CD4-positive, alpha-beta T cell treated with Interleukin-10 for 1 hour (primary cell): ENCODE data around the gene PER2.

ENCODE experiments used
- DNase-seq: peaks from one replicate; pipeline ENCODE4 v3.0.0-alpha.2; 2020

PER2 gene

DNA sequence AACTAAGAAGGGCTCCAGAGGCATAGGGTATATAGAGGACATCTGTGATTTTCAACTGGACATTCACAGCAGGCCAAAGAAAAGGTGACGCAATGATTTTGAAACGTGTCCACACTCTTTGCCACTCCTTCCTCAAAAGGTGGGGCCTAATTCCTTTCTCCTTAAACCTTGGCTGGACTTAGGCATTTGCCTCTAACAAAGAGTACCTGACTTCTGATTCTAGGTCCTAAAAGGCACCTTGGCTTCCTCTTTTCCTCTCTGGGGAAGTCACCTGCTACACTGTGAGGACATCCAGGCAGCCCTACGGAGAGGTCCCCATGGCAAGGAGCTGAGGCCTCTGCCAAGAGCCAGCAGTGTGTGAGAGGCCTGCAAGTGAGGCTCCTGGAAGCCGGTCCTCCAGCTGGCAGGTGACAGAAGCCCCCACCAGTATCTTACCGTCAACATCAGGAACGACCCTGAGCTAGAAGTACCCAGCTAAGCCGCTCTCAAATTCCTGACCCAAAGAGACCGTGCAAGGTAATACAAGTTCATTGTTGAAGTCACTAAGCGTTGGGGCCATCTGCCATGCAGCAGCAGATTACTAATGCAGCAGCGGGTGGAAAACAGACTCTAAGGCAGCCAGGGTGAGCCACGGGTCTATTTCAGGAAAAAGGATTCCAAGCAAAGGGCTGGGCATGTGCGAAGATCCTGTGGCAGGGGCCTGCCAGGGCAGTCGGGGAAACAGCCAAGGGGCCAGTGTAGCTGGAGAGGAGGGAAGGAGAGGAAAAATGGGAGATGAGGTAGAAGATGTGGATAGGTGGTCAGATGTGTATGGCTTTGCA, 41.2 kb downstream of the PER2 start:
- DNase-seq = no peak

- no peak for DNase-seq
Measured at GRCh38 chr2:238244151-238244550, 44.3 kb downstream of the PER2 start.

DNA sequence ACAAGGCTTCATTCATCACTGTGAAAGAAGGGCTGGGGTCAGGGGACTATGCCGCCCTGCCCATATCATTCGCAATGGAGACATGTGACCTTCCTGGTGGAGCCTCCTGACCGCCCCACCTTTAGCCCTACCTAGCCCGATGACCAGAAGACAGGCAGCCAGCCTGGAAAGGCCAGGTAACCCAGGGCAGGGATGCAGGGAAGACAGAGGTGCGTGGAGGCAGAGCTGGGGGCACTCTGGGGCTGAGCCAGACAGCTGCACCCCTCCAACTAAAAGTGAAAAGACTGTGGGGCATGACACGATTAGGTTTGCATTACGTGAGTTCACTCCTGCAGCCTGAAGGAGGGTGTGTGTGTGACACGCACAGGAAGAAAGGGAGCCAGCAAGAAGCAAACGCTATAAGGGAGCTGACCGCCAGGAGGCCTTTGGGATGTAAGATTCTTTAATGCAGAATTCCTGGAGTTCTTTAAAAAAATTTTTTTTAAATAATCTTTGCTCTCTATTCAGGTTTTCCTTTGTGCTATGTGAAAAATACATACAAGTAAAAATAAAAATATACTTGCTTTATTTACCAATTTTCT, 44.8 kb downstream of the PER2 start:
- no peak for DNase-seq

DNA sequence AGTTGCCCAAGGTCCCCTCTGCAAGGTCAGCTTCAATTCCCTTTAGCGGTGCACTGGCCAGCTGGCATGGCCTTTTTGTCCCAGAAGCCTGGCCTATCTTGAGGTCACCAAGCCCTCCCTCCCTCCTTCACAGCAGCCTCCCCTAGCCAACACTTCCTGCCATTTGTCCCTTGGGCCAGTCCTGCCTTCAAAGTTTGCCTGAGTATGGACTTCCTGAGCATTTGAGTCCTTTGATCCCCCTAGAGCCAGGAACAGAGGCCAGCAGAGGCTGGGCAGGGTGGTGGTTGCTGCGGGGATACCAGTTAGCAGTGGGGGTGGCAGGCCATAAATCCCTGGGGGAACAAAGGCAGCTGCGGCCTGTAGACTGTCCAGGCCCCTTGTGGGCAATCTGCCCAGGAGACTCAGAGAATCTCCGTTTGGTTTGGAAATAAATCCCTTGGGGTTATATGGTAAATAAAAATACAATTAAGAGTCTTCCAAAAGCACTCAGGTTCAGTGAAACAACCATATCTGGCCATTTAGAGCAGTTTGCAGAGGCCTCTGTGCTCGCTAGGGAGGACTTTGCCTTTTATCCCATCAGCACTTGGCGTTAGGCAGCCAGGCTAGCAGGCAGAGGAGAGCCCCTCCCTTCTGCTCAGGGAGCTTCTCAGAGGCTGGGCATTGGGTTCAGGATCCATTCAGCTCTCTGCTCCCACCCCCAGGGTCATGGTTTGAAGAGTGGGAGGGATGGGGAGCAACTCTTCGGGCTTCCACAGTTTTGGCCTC, 45.5 kb downstream of the PER2 start:
- DNase-seq = no peak

- no peak for DNase-seq
Measured at GRCh38 chr2:238241970-238242369, 46.4 kb downstream of the PER2 start.

GRCh38 chr2:238240757-238241711, 47.4 kb downstream of the PER2 start:
- DNase-seq = peak; percentile 26

DNA sequence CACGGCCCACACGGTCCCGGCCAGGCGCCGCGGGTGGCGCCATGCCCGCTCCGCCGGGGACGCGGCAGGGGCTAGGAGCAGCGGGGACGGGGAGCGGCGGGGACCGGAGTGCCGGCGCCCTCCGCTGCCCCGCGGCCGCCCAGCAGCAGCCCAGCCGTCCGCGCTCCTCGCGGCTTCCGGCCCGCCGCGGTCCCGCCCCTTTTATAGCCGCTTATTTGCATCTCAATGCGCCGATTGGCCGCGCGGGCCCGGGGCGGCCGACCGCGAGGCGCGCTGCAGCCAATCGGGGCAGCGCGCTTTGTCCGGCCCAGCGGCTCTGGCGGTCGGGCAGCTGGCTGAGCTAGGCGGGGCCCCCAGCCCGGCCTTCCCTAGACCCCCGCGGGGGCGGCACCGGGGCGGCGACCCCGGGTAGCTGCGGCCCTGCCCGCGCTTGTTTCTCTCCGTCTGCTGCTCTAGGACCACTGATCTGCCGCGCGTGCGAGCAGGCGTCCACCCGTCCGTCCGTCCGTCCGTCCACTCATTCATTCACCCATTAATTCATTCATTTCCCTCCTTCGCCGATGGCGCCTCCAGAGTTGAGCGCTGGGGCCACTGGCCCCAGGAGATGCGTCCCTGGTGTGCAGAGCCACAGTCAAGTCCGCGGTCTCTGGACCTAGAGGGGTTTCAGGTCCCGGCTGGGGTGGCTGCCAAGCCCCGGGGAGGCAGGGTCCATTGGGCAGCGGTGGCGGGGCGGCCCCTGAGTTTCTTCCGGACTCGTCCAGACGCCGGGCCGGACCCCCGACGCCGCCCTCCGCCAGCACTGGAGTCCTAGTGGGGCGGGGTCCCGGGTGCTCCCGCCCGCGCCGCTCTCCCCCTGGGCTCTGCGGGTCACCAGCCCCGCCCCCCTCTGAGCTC, 48.3 kb downstream of the PER2 start, which contains the start of gene HES6:
HES6 (minus strand) TSS at position 176 of the 894 bp plus-strand sequence; CDS start at position 43, 133 bp downstream.
- DNase-seq = peak; percentile 80

GRCh38 chr2:238239543-238239862, 48.9 kb downstream of the PER2 start:
- no peak for DNase-seq

- DNase-seq = peak; percentile 39
Measured at GRCh38 chr2:238238766-238239542, 49.5 kb downstream of the PER2 start.

GRCh38 chr2:238238311-238238765, 50.1 kb downstream of the PER2 start:
- no peak for DNase-seq

DNA sequence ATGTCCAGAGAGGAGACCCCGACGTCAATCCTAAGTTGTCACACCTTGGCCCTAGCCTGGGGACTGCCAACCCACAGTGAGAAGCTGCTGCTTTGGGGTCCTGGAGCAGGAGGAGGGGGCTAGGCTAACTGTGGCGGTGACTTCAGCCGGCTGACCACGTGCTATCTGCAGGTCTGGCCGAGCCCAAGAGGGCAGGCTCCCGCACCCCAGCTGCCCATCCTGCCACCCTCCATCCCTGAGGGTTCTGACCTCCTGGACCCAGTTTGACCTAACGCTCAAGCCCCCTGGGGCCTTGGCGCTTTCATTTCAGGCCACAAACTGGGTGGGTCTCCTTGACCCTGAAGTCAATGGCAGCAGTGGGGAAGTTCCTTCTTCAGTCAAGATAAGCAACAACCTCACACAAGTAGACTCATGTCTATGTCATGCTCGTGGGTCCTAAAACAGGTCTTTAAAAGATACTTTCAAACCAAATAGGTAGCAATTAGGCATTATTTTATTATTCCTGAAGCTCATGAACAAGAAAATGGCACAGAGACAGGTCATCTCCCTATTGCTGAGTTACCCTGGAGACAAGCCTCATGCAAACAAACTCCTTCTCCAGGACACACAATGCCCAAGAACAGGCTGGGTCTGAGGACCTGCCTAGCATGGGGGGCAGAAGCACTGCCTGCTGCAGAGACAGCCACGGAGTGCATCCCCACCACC, 50.8 kb downstream of the PER2 start:
- DNase-seq = no peak

GRCh38 chr2:238236571-238236970, 51.8 kb downstream of the PER2 start:
- no peak for DNase-seq

DNA sequence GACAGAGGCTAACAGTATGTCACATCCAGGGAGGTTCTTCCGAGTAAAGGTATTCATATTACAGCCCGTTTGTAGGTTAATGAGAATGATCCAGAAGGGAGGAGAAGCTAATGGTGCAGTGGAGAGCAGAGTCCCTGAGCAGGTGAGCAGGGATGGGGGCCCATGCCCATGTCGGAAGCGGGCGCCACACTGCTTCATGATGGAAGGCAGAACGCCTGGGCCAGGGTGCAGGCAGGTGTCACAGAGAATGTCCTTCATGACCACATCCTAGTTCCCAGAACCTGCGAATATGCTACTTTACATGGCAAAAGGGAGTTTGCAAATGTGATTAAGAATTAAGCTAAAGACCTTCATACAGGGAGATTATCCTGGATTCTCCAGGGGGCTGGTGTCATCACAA, 52.6 kb downstream of the PER2 start:
- no peak for DNase-seq

DNA sequence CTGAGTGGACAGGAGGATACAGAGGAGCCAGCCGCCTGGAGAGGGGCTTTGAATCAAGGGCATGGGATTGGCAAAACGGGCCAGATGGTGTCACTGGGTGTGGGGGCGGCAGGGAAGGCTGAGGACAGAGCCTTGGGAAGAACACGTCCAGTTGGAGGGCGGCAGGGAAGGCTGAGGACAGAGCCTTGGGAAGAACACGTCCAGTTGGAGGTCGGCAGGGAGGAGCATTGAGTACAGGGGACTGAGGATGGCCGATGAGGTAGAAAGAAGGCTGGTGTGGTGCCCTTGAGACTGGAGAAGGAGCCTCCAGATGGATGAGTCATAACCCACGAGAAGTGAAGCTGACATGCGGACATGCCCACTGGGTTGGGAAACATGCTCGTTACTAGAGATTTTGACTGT, 53.1 kb downstream of the PER2 start:
- no peak for DNase-seq

GRCh38 chr2:238233625-238234024, 54.8 kb downstream of the PER2 start:
- no peak for DNase-seq

DNA sequence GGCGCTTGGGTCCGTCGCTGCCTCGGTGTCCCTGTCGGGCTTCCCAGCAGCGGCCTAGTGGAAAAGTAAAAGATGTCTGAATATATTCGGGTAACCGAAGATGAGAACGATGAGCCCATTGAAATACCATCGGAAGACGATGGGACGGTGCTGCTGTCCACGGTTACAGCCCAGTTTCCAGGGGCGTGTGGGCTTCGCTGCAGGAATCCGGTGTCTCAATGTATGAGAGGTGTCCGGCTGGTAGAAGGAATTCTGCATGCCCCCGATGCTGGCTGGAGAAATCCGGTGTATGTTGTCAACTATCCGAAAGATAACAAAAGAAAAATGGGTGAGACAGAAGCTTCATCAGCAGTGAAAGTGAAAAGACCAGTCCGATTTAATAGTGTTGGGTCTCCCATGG, 56.6 kb downstream of the PER2 start:
- DNase-seq = no peak

DNA sequence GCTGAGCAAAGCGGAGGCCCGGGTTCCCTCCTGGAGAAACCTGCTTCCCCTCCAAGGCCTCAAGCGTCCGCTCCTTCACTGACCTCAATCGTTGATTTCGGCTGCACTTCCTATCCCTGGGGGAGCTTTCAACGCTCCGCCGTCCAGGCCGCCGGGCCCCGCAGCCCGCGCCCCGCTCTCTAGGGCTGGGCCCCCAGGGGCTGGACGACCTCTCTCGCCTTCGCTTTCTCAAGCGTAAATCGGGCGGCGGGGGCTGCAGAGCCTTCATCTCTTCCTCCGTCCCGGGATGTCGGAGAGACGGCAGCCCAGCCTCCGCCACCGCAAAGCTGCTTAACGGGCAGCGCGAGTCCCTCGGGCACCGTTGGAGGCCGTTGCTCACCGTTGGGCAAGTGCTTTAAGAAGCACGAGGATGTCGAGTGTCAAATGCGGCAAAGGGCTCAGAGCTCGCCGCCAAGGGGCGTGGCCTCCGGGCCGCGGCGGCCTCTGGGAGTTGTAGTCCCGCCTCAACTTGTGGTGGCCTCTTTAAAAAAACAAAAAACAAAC, 57.1 kb downstream of the PER2 start:
- DNase-seq = peak; percentile 85

DNA sequence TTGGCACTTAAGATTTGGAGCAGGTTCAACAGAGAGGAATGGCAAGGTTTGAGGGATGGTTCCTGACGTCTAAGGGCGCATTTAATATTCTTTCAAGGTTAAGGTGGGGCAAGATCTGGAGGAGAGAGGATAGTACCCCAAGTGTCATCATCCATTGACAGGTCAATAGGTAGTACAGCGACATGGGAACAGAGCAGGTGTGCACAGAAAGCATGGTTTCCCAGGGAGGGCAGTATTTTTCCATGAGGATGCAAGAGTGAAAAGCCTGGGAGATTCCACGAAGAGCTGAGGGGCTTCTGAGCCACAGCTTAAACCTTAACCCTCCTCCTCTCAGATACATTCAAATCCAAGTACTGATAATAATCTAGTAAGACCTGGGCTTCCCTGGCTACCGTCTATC, 57.7 kb downstream of the PER2 start:
- DNase-seq = no peak

- DNase-seq = no peak
Measured at GRCh38 chr2:238228700-238229099, 59.7 kb downstream of the PER2 start.

- no peak for DNase-seq
Measured at GRCh38 chr2:238227587-238228032, 60.8 kb downstream of the PER2 start.
